ENCODE measurements around the gene DNAJC17. TPM values are rescaled to one million over a fixed set of nuclear protein-coding genes. Genes with fewer than 3 reads are reported as not detected.

DNAJC17 gene
- total RNA-seq, 2 experiments from 2014 or later, result 45.6 to 47.2 TPM

DNA sequence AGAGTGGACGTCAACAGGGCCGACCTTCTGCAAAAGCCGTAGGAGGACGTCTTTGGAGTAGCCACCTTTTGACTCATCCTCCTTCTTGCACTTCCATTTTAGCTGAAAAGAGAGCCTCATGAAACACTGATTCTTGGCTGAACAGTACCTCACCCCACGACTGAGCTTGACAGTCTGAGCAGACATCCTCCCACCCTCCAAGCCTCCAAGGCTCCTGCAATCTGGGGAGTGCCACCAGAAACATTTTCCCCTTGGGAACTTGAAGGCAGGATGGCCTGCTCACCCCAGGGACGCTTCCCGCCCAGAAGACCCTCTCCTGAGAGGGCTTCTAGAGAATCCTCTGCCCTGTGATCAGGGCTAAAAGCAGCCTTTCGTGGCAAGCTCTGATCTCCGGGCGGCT, 32.3 kb downstream of the DNAJC17 start:
- Mint-ChIP-seq H3K27ac (no peak overlapping the region), H3K9me3 (no peaks in the 10 kb centered on the region), H3K27me3 (no peaks in the 10 kb centered on the region), H3K4me3 (no peak overlapping the region), H3K36me3 (peaks cover 18% of the 10 kb centered on the region), H3K4me1 (peaks cover 15% of the 10 kb centered on the region)
- no peak for DNase-seq
- POLR2A ChIA-PET, result no interaction called here
- ATAC-seq (ENCODE audit: low read depth), result no peak

- Mint-ChIP-seq H3K9me3 (no peaks in the 10 kb centered on the region), H3K4me3 (no peak overlapping the region), H3K27me3 (no peaks in the 10 kb centered on the region), H3K27ac (no peak overlapping the region), H3K36me3 (peaks cover 13% of the 10 kb centered on the region), H3K4me1 (peaks cover 20% of the 10 kb centered on the region)
- no peak for ATAC-seq (ENCODE audit: low read depth)
- DNase-seq, result no peak
- POLR2A ChIA-PET, result interaction anchor here (0.5 to 1.1 kb wide), 2 partner anchors 19 to 79 kb away, joined by 3 read pairs; no protein-coding TSS in a partner anchor
Measured at GRCh38 chr15:40773902-40774301, 33.4 kb downstream of the DNAJC17 start.

GRCh38 chr15:40773496-40773895, 33.8 kb downstream of the DNAJC17 start:
- Mint-ChIP-seq H3K27me3 (no peaks in the 10 kb centered on the region), H3K9me3 (no peaks in the 10 kb centered on the region), H3K4me1 (peaks cover 23% of the 10 kb centered on the region), H3K36me3 (peaks cover 14% of the 10 kb centered on the region), H3K4me3 (no peak overlapping the region), H3K27ac (no peak overlapping the region)
- ATAC-seq (ENCODE audit: low read depth), result no peak
- POLR2A ChIA-PET, result interaction anchor here (1.1 kb wide), 1 partner anchor 79 kb away, joined by 3 read pairs; no protein-coding TSS in a partner anchor
- no peak for DNase-seq

DNA sequence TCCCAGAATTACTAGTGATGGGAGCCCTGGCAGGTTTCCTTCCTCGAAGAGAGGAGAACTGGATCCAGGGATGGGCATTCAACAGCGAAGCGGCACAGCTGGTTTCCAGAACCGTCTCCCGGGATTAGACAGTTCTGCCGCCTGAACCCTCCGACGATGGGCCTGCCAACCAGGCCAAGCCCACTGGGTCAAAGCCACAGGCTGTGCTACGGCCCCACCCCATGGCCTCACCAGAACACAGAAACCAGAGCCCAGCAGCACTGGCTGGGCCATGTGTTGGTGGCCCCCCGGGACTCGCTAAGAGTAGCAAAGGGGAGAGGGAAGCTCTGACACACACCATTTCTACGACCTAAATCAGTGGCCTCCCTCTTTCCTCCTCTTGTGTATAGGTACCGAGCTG, 35.3 kb downstream of the DNAJC17 start:
- no peak for ATAC-seq (ENCODE audit: low read depth)
- DNase-seq, result no peak
- no peaks in the 10 kb centered on the region for H3K9me3 Mint-ChIP-seq
- no peak overlapping the region for H3K4me3 Mint-ChIP-seq
- peaks cover 23% of the 10 kb centered on the region for H3K4me1 Mint-ChIP-seq
- H3K36me3 Mint-ChIP-seq, result peaks cover 12% of the 10 kb centered on the region
- POLR2A ChIA-PET, result interaction anchor here (0.5 kb wide), 1 partner anchor 296 kb away, joined by 3 read pairs; no protein-coding TSS in a partner anchor
- H3K27ac Mint-ChIP-seq, result no peak overlapping the region
- no peaks in the 10 kb centered on the region for H3K27me3 Mint-ChIP-seq

DNA sequence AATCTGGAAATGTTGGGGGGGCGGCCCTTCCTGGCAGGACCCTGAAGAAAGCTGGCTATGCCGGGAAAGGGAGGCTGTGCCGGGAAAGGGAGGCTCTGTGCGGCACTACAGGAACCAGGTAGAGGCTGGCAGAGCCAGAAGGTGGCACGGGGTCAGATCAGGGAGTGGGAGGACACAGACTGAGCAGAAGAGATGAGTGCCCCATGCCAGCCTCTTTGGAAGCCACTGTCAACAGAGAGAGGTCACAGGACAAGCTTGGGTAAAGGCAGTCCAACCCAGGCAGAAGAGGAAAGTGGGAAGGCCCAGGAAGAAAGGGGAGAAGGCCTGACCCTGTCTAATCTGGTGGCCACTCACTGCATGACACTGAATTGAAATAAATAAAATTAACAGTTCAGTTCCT, 36.0 kb downstream of the DNAJC17 start:
- POLR2A ChIA-PET, result interaction anchor here (1.2 to 1.9 kb wide), 2 partner anchors 25 to 27 kb away, joined by 3 to 5 read pairs; no protein-coding TSS in a partner anchor
- no peak overlapping the region for H3K4me3 Mint-ChIP-seq
- H3K27me3 Mint-ChIP-seq, result no peaks in the 10 kb centered on the region
- DNase-seq (no peak), ATAC-seq (ENCODE audit: low read depth) (no peak)
- peaks cover 19% of the 10 kb centered on the region for H3K4me1 Mint-ChIP-seq
- peaks cover 6% of the 10 kb centered on the region for H3K36me3 Mint-ChIP-seq
- no peak overlapping the region for H3K27ac Mint-ChIP-seq
- H3K9me3 Mint-ChIP-seq, result no peaks in the 10 kb centered on the region

- peak overlapping the region; percentile 89 for H3K27ac Mint-ChIP-seq
- POLR2A ChIA-PET, result interaction anchor here (0.6 to 2.4 kb wide), 9 partner anchors 9 to 179 kb away, joined by 3 to 14 read pairs (median 4); partner anchors contain the start of genes DNAJC17, RAD51, RMDN3 and ZFYVE19
- ATAC-seq (ENCODE audit: low read depth) (no peak), DNase-seq (no peak)
- H3K36me3 Mint-ChIP-seq, result peaks cover 6% of the 10 kb centered on the region
- peaks cover 23% of the 10 kb centered on the region for H3K4me1 Mint-ChIP-seq
- peak overlapping the region; percentile 58 for H3K4me3 Mint-ChIP-seq
- H3K27me3 Mint-ChIP-seq, result no peaks in the 10 kb centered on the region
- H3K9me3 Mint-ChIP-seq, result no peaks in the 10 kb centered on the region
Measured at GRCh38 chr15:40770147-40770721, 37.0 kb downstream of the DNAJC17 start.

GRCh38 chr15:40769274-40770146, 37.8 kb downstream of the DNAJC17 start, which contains the start of gene C15orf62:
Gene C15orf62 (plus strand): TSS chr15:40769980. CDS start chr15:40770496, 516 bp downstream.
- Mint-ChIP-seq H3K9me3 (no peaks in the 10 kb centered on the region), H3K27ac (peak within 1 kb of the TSS; percentile 89), H3K27me3 (no peaks in the 10 kb centered on the region), H3K4me3 (peak within 1 kb of the TSS; percentile 58), H3K36me3 (peaks cover 3% of the 10 kb centered on the region), H3K4me1 (peaks cover 26% of the 10 kb centered on the region)
- POLR2A ChIA-PET, result interaction anchor here (0.6 to 2.4 kb wide), 8 partner anchors 9 to 179 kb away, joined by 3 to 14 read pairs (median 6); partner anchors contain the start of genes DNAJC17, RAD51, RMDN3 and ZFYVE19
- ATAC-seq (ENCODE audit: low read depth) (peak; percentile 67), DNase-seq (peak; percentile 64)

GRCh38 chr15:40768521-40769273, 38.6 kb downstream of the DNAJC17 start:
- no peaks in the 10 kb centered on the region for H3K27me3 Mint-ChIP-seq
- peaks cover 3% of the 10 kb centered on the region for H3K36me3 Mint-ChIP-seq
- DNase-seq, result no peak
- peak overlapping the region; percentile 89 for H3K27ac Mint-ChIP-seq
- peak overlapping the region; percentile 58 for H3K4me3 Mint-ChIP-seq
- H3K9me3 Mint-ChIP-seq, result no peaks in the 10 kb centered on the region
- POLR2A ChIA-PET, result interaction anchor here (1.7 to 2.4 kb wide), 4 partner anchors 14 to 74 kb away, joined by 6 to 14 read pairs (median 10); partner anchors contain the start of genes RAD51 and RMDN3
- peaks cover 26% of the 10 kb centered on the region for H3K4me1 Mint-ChIP-seq
- ATAC-seq (ENCODE audit: low read depth), result no peak

DNA sequence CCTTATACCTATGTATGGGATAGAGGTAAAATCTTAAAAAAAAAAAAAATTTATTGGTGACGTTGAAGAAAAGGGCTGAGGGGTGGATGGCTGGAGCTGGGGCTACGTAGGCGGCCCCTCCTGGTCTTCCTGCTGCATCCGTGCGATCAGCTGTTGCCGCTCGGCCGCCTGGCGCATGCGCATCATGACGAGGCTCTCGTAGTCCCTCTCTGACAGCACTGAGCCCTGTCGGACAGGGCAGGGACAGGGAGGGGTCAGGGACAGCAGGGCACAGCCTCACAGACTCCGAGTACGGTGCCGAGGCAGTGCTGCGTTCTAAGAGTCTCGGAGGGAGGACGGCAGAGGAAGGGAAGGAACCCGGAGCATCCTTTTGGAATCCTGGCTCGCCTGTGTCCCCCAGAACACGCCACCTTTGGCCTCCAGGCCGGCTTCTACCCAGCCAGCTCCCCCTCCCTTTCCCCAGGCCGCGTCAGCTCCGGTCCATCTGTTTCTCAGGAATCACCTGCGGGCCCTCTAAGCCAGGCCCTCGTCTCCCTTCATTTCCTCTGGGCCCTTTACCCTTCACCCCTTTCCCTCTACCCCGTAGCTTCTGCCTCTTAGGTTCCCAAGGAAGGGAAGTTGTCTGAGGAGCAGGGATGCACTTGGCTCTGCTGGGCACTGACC, 39.3 kb downstream of the DNAJC17 start:
- peaks cover 32% of the 10 kb centered on the region for H3K4me1 Mint-ChIP-seq
- no peaks in the 10 kb centered on the region for H3K27me3 Mint-ChIP-seq
- H3K4me3 Mint-ChIP-seq, result no peak overlapping the region
- DNase-seq, result no peak
- POLR2A ChIA-PET, result interaction anchor here (1.7 to 2.4 kb wide), 4 partner anchors 13 to 73 kb away, joined by 6 to 14 read pairs (median 10); partner anchors contain the start of genes RAD51 and RMDN3
- H3K27ac Mint-ChIP-seq, result peak overlapping the region; percentile 89
- H3K9me3 Mint-ChIP-seq, result no peaks in the 10 kb centered on the region
- peaks cover 3% of the 10 kb centered on the region for H3K36me3 Mint-ChIP-seq
- ATAC-seq (ENCODE audit: low read depth), result no peak

DNA sequence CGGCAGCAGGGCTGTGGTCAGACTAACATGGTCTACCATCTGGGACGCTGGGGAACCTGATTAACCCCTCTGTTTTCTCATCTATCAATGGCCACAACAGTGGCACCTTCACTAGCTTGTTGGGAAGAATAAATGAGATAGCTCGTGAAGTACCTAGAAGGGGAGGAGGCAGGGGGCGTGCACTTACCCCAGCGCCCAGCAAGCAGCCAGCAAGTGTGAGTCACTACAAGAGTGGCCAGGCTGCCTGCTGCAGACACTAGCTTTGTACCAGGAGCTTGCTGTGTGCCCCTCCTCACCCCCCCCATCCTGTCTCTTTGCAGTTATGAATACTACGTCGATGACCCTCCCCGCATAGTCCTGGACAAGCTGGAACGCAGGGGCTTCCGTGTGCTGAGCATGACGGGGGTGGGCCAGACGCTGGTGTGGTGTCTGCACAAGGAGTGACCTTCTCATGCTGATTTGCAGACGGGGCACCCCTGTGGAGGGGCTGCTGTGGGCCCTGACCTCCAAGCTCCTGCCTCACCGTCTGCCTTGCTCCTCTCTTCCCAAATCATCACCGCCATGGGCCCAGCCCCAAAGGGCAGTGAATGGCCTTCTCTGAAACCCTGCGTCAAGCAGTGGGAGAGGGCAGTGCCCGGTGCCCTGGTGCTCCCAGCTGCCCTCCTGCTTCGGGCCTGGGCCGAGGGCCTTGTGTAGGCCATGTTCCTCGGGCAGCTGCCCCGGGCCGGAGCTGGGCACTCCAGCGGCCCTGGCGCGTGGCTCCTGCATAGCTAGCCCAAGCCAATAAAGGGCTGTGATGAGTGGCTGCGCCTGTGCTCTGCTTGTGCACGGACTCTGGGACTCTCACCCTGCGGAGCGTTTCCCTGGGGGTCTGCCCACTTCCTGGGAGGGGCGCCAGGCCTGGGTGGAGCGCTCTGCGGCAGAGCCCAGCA, 40.1 kb downstream of the DNAJC17 start:
- no peaks in the 10 kb centered on the region for H3K9me3 Mint-ChIP-seq
- peaks cover 2% of the 10 kb centered on the region for H3K36me3 Mint-ChIP-seq
- ATAC-seq (ENCODE audit: low read depth) (no peak), DNase-seq (no peak)
- no peak overlapping the region for H3K4me3 Mint-ChIP-seq
- no peaks in the 10 kb centered on the region for H3K27me3 Mint-ChIP-seq
- H3K27ac Mint-ChIP-seq, result no peak overlapping the region
- H3K4me1 Mint-ChIP-seq, result peaks cover 32% of the 10 kb centered on the region
- POLR2A ChIA-PET, result interaction anchor here (0.5 to 4.4 kb wide), 5 partner anchors 9 to 45 kb away, joined by 3 to 21 read pairs (median 10); no protein-coding TSS in a partner anchor

- peak overlapping the region; percentile 39 for H3K27ac Mint-ChIP-seq
- H3K36me3 Mint-ChIP-seq, result peaks cover 2% of the 10 kb centered on the region
- H3K4me1 Mint-ChIP-seq, result peaks cover 32% of the 10 kb centered on the region
- H3K9me3 Mint-ChIP-seq, result no peaks in the 10 kb centered on the region
- POLR2A ChIA-PET, result interaction anchor here (0.5 to 4.4 kb wide), 5 partner anchors 10 to 44 kb away, joined by 3 to 21 read pairs (median 10); no protein-coding TSS in a partner anchor
- ATAC-seq (ENCODE audit: low read depth) (no peak), DNase-seq (no peak)
- no peaks in the 10 kb centered on the region for H3K27me3 Mint-ChIP-seq
- no peak overlapping the region for H3K4me3 Mint-ChIP-seq
Measured at GRCh38 chr15:40766194-40766815, 41.0 kb downstream of the DNAJC17 start.

Measured in activated naive CD8-positive, alpha-beta T cell treated with anti-CD3 and anti-CD28 coated beads, Interleukin-2, amount 10 ng/mL, durations not matched to agents 7 days and 5 days (primary cell).